NCI-H1417 (cell line): ENCODE data around the gene COL23A1.

ENCODE experiments used
- DNase-seq, 3 experiments: peaks; one replicate each; lab custom pipeline; 2025; lab: John Stamatoyannopoulos, UW

COL23A1 gene

DNA sequence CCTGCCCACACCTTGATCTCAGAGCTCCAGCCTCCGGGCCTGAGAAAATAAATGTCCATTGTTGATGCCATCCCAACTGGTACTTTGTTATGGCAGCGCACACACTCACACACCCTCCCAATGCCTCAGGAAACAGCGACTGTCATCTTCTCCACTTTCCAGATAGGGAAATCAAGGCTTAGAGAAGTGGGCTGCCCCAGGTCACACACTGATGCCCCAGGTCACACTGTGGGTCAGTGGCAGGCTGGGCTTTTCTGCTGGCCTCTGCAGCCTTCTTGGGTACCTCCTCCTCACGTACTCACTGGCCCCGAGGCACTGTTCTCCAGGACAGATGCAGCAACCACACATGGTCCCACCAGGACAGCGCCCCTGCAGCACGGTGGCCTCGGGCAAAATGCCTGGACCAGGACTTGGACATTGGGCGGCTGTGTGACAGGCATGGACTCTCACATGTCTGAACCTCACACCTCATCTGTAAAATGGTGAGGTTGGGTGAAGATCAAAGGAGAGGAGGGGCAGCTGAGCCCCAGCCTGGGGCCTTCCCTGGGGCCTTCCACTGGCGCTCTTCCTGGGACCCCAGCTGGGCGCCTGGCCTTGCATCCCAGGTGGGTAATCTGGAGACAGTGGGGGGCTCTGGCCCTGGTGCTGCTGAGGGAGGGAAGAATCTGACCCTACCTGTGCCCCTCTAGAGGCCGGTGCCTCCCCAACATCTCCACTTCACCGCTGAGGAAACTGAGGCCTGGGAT, 156.0 kb downstream of the COL23A1 start:
- no peak for DNase-seq

DNA sequence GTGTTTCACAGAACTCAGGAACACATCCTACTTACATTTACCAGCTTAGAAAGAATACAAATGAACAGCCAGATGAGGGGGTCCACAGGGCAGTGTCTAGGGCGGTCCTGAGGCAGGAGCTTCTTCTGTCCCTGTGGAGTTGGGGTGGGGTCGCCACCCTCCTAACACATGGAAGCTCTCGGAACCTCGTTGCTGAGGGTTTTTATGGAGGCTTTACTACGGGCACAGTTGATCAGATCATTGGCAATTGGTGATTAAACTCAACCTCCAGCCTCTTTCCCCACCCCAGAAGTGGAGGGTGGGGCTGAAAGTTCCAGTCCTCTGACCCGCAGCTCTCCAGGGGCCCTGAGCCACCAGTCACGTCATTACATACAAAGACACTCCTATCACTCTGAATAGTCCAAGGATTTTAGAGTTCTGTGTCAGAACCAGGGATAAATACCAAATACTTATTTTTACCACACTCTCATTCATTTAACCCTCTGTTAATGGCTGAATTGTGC, 156.9 kb downstream of the COL23A1 start:
- DNase-seq, result no peak

DNA sequence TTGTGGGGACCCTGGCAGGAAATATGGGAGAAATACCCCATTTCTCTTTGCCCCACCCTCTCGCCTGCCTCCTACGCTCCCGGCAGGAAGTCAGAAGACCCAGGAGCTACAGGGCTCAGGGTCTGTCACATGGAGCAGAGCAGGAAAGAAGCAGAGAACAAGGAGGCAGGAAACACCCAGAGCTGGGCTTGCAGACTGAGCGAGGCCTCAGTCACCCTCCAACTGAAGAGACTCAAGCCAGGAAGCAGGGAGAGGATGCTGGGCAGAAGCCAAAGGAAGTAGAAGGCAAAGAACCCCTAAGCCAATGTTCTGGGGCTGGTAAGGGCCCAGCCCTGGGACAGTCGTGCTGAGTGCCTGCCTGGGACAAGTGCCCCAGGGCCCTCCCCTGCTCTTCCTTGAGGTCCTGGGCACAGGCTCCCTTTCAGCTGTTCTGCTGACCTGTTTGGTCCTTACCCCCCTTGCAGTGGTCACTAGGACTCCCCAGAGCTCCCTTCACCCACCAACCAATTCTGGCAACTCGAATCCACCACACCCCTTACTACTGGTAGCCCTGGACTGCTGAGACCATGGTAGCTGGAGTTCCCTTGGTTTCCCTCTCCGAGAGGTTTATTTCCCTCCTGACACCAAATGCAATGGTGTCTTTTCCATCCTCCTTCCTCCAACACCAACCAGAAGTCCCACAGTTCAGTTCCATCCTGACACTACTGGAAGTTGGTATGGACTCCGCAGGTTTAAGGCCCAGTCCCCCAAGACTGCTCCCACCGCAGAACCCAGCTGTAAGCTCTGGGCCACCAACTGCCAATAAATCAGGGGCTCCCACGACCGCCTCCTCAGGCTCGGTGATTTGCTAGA, 157.5 kb downstream of the COL23A1 start:
- no peak for DNase-seq

DNA sequence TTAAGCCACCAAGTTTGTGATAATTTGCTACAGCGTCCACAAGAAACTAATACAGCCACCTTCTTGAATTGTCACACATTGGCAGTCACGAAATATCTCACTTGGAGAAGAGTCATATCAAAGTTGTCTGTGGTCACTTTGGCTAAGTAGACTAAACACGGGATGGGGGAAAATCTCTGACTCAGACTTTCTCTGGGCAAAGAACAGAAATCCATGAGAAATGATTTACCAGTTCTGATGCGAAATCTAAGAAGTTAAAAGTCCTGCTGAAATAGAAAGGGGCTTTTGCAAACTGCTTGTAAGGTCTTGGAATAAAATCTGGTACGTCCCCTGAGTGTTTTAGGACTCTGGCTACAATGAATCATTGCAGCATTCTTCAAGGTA, 158.4 kb downstream of the COL23A1 start:
- DNase-seq, result no peak

DNA sequence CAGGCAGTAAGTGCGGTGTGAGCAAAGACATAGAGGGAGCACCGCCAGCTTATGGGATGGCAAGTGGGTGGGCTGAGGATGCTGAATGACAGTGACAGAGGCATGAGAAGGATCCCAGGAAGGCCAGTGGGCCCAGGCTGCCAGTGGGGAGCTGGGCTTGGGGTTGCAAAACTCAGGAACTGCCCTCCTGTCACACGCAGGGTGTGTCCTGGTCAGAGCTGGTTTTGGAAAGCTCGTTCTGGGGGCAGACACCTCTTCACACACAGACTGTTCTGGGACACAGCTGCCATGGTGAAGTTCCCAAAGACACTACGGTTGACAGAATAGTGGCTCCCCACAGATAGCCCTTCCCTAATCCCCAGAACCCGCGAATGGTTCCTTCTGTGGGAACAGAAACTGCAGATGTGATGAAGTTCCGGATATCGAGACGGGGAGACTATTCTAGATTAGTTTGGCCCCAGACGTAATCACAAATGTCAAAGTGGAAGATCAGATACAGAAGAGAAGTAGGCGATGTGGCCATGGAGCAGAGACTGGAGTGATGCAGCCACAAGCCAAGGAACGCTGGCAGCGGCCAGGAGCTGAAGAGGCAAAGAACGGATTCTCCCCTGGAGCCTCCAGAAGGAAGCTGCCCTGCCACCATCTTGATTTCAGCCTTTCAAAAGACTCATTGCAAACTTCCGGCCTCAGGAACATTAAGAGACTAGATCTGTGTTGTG, 159.0 kb downstream of the COL23A1 start:
- no peak for DNase-seq

DNA sequence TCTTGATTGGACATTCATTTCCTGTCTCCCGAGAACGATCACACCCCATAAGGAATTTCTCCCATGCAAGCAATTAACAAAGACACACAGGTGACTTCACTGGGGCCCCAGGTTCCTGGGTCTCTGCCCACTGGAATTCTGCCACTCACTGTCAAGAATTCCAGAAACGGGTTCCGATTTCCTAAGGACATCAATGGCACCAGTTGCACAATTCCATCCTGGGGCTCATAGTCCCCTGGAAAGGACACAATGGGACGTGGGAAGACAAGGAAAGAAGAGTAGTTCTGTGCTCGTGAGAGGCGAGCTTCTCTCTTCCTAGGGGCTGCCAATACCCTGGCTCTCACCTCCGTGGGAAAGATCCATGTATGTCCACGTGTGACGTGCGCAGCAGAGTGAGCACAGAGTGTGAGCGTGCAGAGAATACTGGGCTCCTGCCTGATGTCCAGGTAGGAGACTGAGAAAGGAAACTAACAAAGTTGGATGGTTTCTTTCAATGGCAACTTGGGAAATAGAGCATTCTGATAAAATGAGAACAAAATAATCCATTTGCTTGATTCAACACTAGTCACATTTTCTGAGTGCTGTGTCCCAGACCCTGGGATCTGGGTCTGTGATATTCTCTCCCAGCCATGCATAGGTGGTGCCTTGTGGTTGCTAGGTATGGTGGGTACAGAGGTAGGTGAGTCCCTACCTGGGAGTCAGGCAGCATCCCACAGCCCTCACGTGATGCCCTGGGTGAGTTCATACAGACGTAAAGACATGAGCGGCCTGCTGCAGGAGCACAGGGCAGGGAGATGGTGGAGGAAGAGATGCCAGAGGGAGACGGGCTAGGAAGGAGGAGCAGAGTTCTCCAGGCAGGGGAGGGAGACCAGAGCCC, 159.8 kb downstream of the COL23A1 start:
- DNase-seq, result no peak

DNA sequence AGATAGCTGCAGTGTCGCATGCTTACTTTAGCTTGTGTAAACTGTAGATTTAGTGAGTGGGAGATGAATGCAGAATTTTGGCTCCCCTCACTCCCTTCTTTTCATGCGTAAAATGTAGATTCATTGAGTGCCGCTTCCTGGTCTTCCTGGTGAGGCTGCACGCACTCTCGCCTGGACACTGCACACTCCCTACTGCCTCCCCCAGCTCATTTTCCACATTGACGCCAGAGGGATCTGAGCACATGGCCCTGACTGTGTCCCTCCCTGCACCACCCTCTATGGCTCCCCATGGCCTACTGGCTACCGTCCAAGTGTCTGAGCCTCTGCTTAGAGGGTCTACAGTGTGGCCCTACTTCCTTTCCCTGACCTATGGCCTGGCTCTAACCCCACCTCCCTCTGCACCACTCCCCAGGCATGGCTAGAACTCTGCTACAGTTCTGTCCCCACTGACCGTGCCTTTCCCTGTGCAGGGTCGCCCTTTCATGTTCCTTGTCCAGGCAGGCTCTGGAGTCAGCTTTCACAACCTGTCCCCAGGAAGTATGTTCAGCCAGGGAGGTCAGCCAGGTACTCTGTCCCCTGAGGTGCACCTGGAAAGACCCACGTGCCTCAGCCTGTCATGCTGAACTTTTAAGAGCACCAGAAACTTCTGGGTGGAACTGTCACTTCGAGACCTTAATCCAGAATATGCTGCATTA, 160.6 kb downstream of the COL23A1 start:
- no peak for DNase-seq

DNA sequence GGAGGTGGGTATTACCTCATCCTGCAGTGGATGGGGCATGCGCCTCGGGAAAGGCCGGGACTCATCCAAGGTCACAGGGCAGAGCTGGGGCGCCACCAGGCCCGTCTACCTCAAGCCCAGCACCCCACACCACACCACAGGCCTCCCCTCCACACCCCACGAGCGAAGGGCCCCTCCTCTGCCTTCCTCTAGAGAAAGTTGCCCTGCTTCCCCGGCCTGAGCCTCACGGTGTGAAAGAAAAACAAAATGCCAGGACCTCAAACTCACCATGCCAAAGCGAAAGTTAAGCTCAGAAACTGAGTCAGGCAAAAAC, 161.1 kb downstream of the COL23A1 start:
- no peak for DNase-seq

DNA sequence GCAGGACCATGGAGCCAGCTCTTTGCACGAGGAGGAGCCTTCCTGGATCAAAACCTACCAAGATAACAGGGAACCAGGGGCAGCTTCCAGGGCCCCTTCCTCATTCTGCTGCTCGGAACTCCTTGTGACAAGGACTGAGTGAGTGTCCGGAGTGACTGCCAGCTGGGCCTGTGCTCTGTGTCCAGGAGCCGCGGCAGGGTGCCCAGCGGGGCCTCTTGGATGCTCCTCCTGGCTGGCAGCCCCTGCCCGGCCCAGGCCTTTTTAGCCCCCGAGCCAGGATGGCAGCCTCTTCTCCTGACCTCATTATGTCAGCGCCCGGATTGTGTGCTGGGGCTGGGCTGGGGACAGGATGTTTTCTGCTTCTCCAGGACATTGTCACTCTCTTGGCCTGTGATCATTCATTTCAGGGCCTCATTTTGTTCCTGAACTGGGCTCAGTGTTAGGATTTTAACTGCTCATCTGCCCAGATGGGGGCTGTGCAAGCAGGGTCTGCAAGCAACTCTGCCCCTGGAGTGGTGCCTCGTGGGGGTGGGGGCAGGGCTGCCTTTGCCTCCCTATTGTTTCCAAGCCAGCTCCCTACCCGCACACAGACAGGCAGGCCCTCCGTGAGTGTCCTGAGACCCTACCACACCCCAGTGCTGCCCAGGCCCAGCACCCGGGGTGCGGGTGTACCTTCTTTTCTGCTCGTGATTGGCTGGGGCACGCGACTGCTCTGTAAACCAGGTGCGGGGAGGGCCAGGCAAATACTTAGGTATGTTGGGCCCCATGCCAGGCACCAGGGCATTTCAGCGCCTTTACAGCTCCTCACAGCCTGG, 161.6 kb downstream of the COL23A1 start:
- no peak for DNase-seq

DNA sequence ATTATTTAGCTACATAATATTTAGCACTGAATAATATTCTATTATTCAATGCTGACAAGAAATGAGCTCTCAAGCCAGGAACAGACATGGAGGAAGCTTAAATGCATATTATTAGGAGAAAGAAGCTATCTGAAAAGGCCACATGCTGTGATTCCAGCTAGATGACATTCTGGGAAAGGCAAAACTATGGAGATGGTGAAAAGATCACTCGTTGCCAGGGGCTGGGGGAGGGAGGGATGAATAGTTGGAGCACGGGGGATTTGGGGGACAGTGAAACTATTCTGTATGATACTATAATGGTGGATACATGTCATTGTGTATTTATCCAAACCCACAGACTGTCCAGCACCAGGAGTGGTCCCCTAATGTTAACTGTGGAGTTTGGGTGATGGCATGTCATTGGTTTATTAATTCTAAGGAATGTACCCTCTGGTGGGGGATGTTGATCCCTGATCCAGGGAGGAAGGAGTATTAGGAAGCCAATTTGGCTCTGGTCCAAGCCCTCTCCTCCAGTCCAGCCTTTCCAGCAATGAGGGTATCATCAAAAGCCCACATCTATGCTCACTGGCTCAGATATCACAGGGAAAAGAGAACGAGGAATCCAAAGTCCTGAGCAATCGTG, 162.5 kb downstream of the COL23A1 start:
- no peak for DNase-seq

DNA sequence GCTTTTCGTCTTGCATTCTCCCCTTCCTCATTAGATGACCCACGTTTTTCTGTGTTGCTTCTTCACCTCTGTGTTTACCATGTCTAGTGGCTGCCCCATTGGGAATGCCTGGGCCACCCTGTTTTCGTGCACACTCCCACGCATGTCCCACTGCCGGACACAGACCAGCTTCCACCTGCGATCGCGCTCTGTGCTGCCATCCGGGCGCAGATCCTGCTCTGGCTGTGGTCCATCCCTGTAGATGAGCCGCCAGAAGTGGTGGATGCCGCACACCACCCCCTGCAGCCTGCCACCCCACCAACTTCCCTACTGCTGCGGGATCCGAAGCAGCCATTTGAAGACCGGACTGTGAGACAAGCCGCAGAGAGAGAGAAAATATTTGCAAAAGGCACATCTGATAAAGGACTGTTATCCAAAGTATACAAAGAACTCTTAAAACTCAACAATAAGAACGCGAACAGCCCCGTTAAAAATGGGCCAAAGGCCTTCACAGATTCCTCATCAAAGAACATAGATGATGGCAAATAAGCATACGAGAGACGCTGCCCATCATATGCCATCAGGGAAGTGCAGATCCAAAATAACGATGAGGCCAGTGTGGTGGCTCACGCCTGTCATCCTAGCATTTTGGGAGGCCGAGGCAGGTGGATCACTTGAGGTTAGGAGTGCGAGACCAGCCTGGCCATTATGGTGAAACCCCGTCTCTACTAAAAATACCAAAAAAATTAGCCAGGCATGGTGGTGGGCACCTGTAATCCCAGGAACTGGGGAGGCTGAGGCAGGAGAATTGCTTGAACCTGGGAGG, 163.7 kb downstream of the COL23A1 start:
- no peak for DNase-seq

DNA sequence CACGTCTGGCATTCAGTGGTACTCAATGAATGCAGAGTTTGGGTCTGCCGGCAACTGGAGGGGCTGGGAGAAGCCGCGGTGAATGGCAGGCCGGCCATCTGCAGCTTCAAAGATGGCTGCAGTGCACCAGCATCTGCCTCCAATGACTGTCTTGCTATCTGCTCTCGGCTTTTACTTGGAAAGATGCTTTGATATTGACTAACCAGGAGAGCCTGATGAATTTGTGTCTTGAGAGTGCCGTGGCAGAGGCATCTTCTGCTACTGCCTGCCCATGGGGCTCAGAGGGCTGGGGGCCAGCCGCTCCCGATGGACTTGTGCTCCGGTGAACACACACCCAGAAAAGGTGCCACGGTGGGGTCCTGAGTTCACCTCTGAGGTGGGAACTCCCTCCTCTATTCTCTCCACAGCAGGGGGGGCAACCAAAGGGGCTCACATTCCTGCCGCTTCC, 164.5 kb downstream of the COL23A1 start:
- no peak for DNase-seq

DNA sequence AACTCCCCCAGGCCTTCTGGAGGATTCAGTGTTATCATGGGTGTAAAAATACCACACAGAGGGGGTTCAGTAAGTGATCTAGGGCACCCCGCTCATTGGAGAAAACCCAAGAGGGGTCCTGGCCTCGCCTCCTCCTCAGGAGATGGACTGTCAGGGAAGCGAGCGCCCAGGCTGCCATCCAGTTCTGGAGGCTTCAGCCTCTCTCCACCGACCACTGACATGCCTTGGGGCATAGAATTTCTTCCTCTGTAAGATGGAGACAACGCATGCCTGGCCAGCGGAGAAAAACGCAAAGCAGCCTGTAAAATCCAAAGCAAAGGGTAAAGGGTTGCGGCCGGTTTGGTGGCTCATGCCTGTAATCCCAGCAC, 165.4 kb downstream of the COL23A1 start:
- no peak for DNase-seq

DNA sequence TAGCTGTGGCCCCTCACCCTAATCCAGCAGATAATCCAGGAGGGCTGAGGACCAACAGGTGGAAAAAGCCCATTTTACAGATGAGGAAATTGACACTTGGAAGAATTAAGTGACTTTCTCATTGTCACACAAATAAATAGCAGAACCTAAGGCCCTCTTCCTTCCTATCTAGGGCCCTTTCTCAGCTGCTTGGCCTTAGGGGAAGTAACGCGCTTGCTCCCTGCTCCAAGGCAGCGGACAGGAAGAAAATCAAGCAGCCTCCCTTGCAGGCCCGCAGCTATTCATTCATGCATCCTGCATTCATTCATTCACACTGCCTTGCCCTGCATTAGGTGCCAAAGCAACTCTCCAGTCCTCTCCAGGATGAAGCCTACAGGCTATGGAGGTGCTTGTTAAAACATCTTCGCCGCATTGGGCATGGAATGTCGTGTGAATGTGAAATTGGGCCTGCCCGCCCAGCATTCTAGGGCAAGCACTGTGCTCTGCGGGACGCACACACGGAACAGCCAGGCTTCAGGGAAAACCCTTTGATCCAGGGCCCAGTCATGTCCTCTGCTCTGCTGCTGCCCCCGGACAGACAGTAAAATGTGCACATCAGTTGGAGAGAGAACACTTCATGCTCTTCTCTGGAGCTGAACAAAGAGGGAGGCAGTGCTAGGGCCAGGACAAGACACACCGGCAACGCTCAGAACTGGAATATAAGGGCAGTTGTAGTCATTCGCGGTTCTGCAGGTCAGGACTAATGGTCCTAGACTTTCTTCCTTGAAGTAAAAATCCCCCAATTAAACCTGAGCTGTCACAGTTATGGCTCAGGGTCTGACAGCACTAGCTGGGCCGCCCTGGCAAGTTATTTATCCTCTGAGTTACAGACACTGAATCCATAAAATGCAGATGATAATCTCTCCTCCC, 166.0 kb downstream of the COL23A1 start:
- no peak for DNase-seq

DNA sequence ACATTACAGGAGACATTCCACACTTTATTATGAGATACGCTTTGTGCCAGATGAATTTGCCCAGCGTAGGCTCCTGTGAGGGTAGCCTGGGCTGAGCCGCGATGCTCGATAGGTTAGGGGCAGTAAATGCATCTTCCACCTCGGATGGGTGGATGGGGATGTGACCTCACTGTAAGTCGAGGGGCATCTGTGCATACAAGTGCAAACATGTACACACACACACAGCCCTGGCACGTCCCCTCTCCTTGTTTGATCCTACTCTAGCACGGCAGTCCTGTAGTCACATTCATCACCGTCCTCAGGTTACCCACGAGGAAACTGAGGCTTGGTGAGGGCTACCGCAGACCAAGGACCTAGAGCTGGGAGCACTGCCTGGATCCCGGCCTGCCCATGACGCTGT, 166.8 kb downstream of the COL23A1 start:
- no peak for DNase-seq

DNA sequence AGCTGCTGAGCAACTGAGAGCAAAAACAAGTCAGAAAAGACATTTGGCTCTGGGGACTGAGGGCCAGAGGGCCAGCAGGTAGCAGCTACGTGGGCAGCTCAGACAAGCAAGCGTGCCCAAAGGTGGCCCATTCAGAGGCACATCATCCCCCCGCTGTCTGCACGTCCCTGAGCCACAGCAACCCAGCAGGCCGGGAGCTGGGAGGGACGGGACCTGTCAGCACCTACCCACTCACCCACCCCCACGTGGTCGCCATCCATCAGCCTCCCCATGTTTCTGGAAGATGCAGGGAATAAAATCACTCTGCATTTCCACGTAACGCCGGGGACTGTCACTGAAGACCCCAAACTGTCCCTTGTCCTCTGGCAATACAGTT, 167.8 kb downstream of the COL23A1 start:
- DNase-seq, result no peak

DNA sequence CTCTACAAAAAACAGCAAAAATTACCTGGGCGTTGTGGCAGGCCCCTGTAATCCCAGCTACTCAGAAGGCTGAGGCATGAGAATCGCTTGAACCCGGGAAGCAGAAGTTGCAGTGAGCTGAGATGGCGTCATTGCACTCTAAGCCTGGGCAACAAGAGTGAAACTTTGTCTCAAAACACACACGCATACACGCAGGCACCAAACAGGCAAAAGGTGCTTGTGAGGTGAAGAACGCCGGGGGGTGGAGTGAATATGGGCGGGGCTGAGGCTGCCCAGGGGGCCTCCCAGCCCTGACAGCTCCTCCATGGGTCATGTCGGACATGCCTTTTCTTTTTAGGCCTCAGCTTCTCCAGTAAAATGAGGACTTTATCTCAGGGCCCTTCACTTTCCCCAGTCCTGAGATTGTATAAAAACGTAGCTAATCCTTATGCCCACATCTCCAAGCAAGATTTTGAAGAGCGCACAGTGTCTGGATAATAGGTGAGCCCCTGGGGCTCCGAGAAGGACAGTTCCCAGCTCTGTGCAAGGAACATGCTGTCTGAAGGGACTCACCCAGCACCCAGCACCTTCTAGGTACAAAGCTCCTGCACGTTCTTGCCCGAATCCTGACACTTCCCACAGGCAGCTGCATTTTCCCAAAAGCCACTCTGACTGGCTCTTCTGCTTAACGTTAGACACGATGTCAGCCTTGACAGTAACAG, 168.3 kb downstream of the COL23A1 start:
- DNase-seq, result peak in 1 of 3 experiments; percentile 3
